GM12878 (cell line): Measurements from ENCODE around the gene DNAJC28. TPM values are rescaled to one million over a fixed set of nuclear protein-coding genes. Genes with fewer than 3 reads are reported as not detected.

Experiments
- ATAC-seq: fragments of 200-7000 bp; cut with Tn5 transposase; 3 replicates; pipeline ENCODE4 v1.9.1; 2020; ENCODE audit warnings: mild to moderate bottlenecking, moderate library complexity
- BruUV-seq: library from RNA; stranded (reverse); fragments of 400-500 nt; replicated peaks from 2 replicates; lab custom pipeline; 2021; lab: Mats Ljungman, UMichigan
- CTCF ChIA-PET: fragments of 300-600 bp; sonication (Branson Sonifier 250); formaldehyde crosslinking; extraction: SDS; loops from one replicate; lab custom pipeline; 2021; ENCODE audit warnings: inconsistent platforms; lab: Yijun Ruan, JAX
- POLR2A ChIA-PET: fragments of 350-600 bp; formaldehyde crosslinking; extraction: SDS; loops from one replicate; lab custom pipeline; 2021; ENCODE audit warnings: inconsistent platforms; lab: Charles Lee
- RAD21 ChIA-PET: fragments of 300-600 bp; sonication (Branson Sonifier 250); formaldehyde crosslinking; loops from one replicate; lab custom pipeline; 2023; ENCODE audit warnings: antibody characterized with exemption; ENCODE audit not compliant: unreplicated experiment; lab: Charles Lee
- SMC1A ChIA-PET: fragments of 300-600 bp; sonication (Branson Sonifier 250); formaldehyde crosslinking; loops from one replicate; lab custom pipeline; 2023; ENCODE audit not compliant: unreplicated experiment, uncharacterized antibody; lab: Charles Lee
- DNase-seq: peaks from one replicate; pipeline ENCODE4 v3.0.0-alpha.2; 2011; ENCODE audit warnings: low read depth, low spot score
- FAIRE-seq: peaks from 3 replicates; lab custom pipeline; 2011; peaks lifted over from hg19 to GRCh38; lab: Jason Lieb, UNC
- H2AFZ ChIP-seq: 2 replicates; pipeline ENCODE4 v1.6.0; 2011; ENCODE audit warnings: low read depth, low read length, control low read depth; ENCODE audit not compliant: control insufficient read depth
- H3K27ac ChIP-seq: 2 replicates; pipeline ENCODE4 v1.5.1; 2011; ENCODE audit warnings: control low read depth; ENCODE audit not compliant: control insufficient read depth, insufficient read depth
- H3K27me3 ChIP-seq, 2 experiments: replicated peaks in 1 of 2; 2 replicates each; pipeline versions ENCODE4 v1.6.0 to v1.6.1; 2011; ENCODE audit warnings: low read length in 1 of 2; ENCODE audit not compliant: control insufficient read depth in 2 of 2, insufficient read depth in 2 of 2
- H3K36me3 ChIP-seq, 2 experiments: 2 replicates each; pipeline ENCODE4 v1.5.1; 2011; ENCODE audit warnings: low read length in 1 of 2; ENCODE audit not compliant: control insufficient read depth in 2 of 2, insufficient read depth in 2 of 2
- H3K4me1 ChIP-seq: 2 replicates; pipeline ENCODE4 v1.6.1; 2011; ENCODE audit warnings: mild to moderate bottlenecking, low read length, moderate library complexity, mixed read lengths; ENCODE audit not compliant: control insufficient read depth, insufficient read depth
- H3K4me2 ChIP-seq: 2 replicates; pipeline ENCODE4 v1.6.0; 2011; ENCODE audit warnings: control low read depth; ENCODE audit not compliant: control insufficient read depth, insufficient read depth
- H3K4me3 ChIP-seq: fragments of 200-600 bp; sonication (generic); 2 replicates; pipeline ENCODE4 v1.5.1; 2016
- H3K79me2 ChIP-seq: 2 replicates; pipeline ENCODE4 v1.6.0; 2011; ENCODE audit warnings: low read length; ENCODE audit not compliant: control insufficient read depth, insufficient read depth
- H3K9ac ChIP-seq: 2 replicates; pipeline ENCODE4 v1.8.0; 2011; ENCODE audit warnings: low read length, control low read depth, mixed read lengths; ENCODE audit not compliant: control insufficient read depth, insufficient read depth
- H3K9me3 ChIP-seq: replicated peaks from 3 replicates; pipeline ENCODE4 v1.5.1; 2011; ENCODE audit warnings: mild to moderate bottlenecking, low read length; ENCODE audit not compliant: control insufficient read depth, insufficient read depth
- H4K20me1 ChIP-seq: 2 replicates; pipeline ENCODE4 v1.6.0; 2011; ENCODE audit not compliant: control insufficient read depth, insufficient read depth
- ATF2 ChIP-seq: IDR thresholded peaks from 2 replicates; pipeline ENCODE4 v1.6.1; 2012; ENCODE audit warnings: low read length, inconsistent platforms
- NR2C2 ChIP-seq: IDR thresholded peaks from 2 replicates; pipeline ENCODE4 v1.6.1; 2011; ENCODE audit warnings: borderline replicate concordance, low read depth; ENCODE audit not compliant: control insufficient read depth, insufficient read length
- WGBS: methylation state at CpG from one replicate; pipeline ENCODE4 v1.1.6; 2016; ENCODE audit warnings: low lambda C conversion rate; ENCODE audit not compliant: insufficient replicate concordance, insufficient coverage; ENCODE audit errors: missing lambda C conversion rate; 5-methylcytosine and 5-hydroxymethylcytosine counted together
- in situ Hi-C: fragments of 300-500 bp; cut with MboI; formaldehyde crosslinking; loops from 9 replicates; pipeline ENCODE4 v1.14.3; 2018; ENCODE audit warnings: mixed read lengths
- intact Hi-C: fragments of 100-400 bp; cut with micrococcal nuclease; formaldehyde crosslinking; loops from one replicate; pipeline ENCODE4 v1.14.2; 2022; ENCODE audit not compliant: unreplicated experiment
- polyA plus RNA-seq, 11 experiments: library from polyadenylated mRNA; depleted of rRNA in 4 of 11; unstranded in 6 of 11; stranded (reverse) in 5 of 11; fragments of >200 nt; fragmentation: Nextera tagmentation in 4 of 11; fragmentation: Illumina TruSeq in 1 of 11; extraction: Ambion mirVana in 4 of 11; extraction: Trizol in 1 of 11; gene quantifications; 1 replicate in 1 of 11; 2 replicates in 10 of 11; pipeline versions ENCODE4 v1.2.1 to v1.2.3, GENCODE V29; 2011 to 2016; ENCODE audit warnings: inconsistent platforms in 2 of 11, missing spikeins in 2 of 11, low read depth in 1 of 11
- total RNA-seq, 4 experiments: library from RNA; depleted of rRNA in 3 of 4; stranded (reverse); fragments of >200 nt in 3 of 4; fragmentation: Illumina TruSeq in 1 of 4; extraction: Trizol in 1 of 4; gene quantifications; 2 replicates each; pipeline versions ENCODE4 v1.2.1 to v1.2.3, GENCODE V29; 2013 to 2021
- TF ChIP-seq, protein P1 (sequence below), 3 experiments: IDR thresholded peaks in 2 of 3; conservative IDR thresholded peaks in 1 of 3; 2 replicates each; pipeline ENCODE4 v1.5.1; 2011; ENCODE audit warnings: low read depth in 3 of 3, low read length in 3 of 3, mild to moderate bottlenecking in 3 of 3, control low read depth in 2 of 3, moderate library complexity in 2 of 3, inconsistent platforms in 1 of 3, mixed read lengths in 1 of 3; ENCODE audit not compliant: control insufficient read depth in 2 of 3, insufficient read depth in 1 of 3; ENCODE audit errors: extremely low read depth in 1 of 3
- TF ChIP-seq, protein P2 (sequence below): fragments of 450-650 bp; conservative IDR thresholded peaks from 2 replicates; pipeline ENCODE4 v1.6.1; 2017; ENCODE audit warnings: mild to moderate bottlenecking, moderate library complexity
- TF ChIP-seq, protein P3 (sequence below): fragments of 450-650 bp; IDR thresholded peaks from 2 replicates; pipeline ENCODE4 v1.6.1; 2017; ENCODE audit warnings: mild to moderate bottlenecking, moderate library complexity

Gene DNAJC28
- total and polyA plus RNA-seq, 10 of the 15 experiments (the other 5 are each of a cell fraction or from before 2014, with no cell fraction given): 0.26 to 0.77 (median 0.54) TPM

- peaks cover 3% of the 10 kb centered on the region; the same call in 1 of the 2 replicates for H3K4me1 ChIP-seq
- BruUV-seq: no TSS peak
- no peak overlapping the region for H3K9ac ChIP-seq
- ChIA-PET SMC1A (interaction anchor here (0.8 to 2.7 kb wide), 4 partner anchors 10 to 120 kb away, joined by 4 to 17 read pairs (median 5); partner anchors contain the start of gene DNAJC28), CTCF (interaction anchor here (1.3 to 4.1 kb wide), 4 partner anchors 10 to 284 kb away, joined by 3 to 21 read pairs (median 12); partner anchors contain the start of gene DNAJC28), RAD21 (interaction anchor here (1.3 kb wide), 1 partner anchor 37 kb away, joined by 3 read pairs; no protein-coding TSS in a partner anchor), POLR2A (interaction anchor here (1.4 kb wide), 1 partner anchor 10 kb away, joined by 4 read pairs; the partner anchor contains the start of gene DNAJC28)
- ATAC-seq: no peak
- no peaks in the 10 kb centered on the region for H3K27me3 ChIP-seq
- in situ Hi-C loops (no loop called here), intact Hi-C loops (loop anchor here (5.0 kb wide), 1 partner anchor 61 kb away; the partner anchor contains the start of genes GART and SON)
- H3K9me3 ChIP-seq: no peaks in the 10 kb centered on the region
- H3K79me2 ChIP-seq: peaks cover 15% of the 10 kb centered on the region
- H3K4me3 ChIP-seq: no peak overlapping the region
- H3K4me2 ChIP-seq: peak overlapping the region; percentile 86
- no peak for DNase-seq
- no peaks in the 10 kb centered on the region; a peak in 1 of 4 replicates for H3K36me3 ChIP-seq
- no peak overlapping the region for H3K27ac ChIP-seq
- no peak for FAIRE-seq
- no peak overlapping the region for H2AFZ ChIP-seq
- 84% methylated on average over 9 of the region's 9 CpGs for WGBS
- H4K20me1 ChIP-seq: no peaks in the 10 kb centered on the region
- TF ChIP-seq, protein P1, sequence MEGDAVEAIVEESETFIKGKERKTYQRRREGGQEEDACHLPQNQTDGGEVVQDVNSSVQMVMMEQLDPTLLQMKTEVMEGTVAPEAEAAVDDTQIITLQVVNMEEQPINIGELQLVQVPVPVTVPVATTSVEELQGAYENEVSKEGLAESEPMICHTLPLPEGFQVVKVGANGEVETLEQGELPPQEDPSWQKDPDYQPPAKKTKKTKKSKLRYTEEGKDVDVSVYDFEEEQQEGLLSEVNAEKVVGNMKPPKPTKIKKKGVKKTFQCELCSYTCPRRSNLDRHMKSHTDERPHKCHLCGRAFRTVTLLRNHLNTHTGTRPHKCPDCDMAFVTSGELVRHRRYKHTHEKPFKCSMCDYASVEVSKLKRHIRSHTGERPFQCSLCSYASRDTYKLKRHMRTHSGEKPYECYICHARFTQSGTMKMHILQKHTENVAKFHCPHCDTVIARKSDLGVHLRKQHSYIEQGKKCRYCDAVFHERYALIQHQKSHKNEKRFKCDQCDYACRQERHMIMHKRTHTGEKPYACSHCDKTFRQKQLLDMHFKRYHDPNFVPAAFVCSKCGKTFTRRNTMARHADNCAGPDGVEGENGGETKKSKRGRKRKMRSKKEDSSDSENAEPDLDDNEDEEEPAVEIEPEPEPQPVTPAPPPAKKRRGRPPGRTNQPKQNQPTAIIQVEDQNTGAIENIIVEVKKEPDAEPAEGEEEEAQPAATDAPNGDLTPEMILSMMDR (IDR thresholded peaks at IDR 0.05 in 2 of 3, conservative IDR thresholded peaks at IDR 0.05 in 1 of 3; ENCODE audit: control insufficient read depth in 2 of 3, extremely low read depth in 1 of 3, insufficient read depth in 1 of 3, low read depth in 3 of 3, low read length in 3 of 3): no peak
- TF ChIP-seq, protein P2, sequence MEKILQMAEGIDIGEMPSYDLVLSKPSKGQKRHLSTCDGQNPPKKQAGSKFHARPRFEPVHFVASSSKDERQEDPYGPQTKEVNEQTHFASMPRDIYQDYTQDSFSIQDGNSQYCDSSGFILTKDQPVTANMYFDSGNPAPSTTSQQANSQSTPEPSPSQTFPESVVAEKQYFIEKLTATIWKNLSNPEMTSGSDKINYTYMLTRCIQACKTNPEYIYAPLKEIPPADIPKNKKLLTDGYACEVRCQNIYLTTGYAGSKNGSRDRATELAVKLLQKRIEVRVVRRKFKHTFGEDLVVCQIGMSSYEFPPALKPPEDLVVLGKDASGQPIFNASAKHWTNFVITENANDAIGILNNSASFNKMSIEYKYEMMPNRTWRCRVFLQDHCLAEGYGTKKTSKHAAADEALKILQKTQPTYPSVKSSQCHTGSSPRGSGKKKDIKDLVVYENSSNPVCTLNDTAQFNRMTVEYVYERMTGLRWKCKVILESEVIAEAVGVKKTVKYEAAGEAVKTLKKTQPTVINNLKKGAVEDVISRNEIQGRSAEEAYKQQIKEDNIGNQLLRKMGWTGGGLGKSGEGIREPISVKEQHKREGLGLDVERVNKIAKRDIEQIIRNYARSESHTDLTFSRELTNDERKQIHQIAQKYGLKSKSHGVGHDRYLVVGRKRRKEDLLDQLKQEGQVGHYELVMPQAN: no peak
- TF ChIP-seq NR2C2 (no peak), ATF2 (no peak)
- TF ChIP-seq, protein P3, sequence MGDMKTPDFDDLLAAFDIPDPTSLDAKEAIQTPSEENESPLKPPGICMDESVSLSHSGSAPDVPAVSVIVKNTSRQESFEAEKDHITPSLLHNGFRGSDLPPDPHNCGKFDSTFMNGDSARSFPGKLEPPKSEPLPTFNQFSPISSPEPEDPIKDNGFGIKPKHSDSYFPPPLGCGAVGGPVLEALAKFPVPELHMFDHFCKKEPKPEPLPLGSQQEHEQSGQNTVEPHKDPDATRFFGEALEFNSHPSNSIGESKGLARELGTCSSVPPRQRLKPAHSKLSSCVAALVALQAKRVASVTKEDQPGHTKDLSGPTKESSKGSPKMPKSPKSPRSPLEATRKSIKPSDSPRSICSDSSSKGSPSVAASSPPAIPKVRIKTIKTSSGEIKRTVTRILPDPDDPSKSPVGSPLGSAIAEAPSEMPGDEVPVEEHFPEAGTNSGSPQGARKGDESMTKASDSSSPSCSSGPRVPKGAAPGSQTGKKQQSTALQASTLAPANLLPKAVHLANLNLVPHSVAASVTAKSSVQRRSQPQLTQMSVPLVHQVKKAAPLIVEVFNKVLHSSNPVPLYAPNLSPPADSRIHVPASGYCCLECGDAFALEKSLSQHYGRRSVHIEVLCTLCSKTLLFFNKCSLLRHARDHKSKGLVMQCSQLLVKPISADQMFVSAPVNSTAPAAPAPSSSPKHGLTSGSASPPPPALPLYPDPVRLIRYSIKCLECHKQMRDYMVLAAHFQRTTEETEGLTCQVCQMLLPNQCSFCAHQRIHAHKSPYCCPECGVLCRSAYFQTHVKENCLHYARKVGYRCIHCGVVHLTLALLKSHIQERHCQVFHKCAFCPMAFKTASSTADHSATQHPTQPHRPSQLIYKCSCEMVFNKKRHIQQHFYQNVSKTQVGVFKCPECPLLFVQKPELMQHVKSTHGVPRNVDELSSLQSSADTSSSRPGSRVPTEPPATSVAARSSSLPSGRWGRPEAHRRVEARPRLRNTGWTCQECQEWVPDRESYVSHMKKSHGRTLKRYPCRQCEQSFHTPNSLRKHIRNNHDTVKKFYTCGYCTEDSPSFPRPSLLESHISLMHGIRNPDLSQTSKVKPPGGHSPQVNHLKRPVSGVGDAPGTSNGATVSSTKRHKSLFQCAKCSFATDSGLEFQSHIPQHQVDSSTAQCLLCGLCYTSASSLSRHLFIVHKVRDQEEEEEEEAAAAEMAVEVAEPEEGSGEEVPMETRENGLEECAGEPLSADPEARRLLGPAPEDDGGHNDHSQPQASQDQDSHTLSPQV: no peak
Observed at GRCh38 chr21:33481314-33481943, 10.1 kb downstream of the DNAJC28 start.
